HG03139 (cell line): ENCODE data around the gene NET1.

Experiments
- ATAC-seq: cut with Tn5 transposase; IDR thresholded peaks from one replicate; pipeline ENCODE4 v1.9.1; 2021; ENCODE audit not compliant: unreplicated experiment

NET1 gene

GRCh38 chr10:5442065-5442989 is 30.0 kb downstream of the NET1 start:
- ATAC-seq: no peak

GRCh38 chr10:5442990-5443370 is 30.6 kb downstream of the NET1 start:
- ATAC-seq: no peak

GRCh38 chr10:5443429-5443828 is 31.1 kb downstream of the NET1 start:
- peak; percentile 66 for ATAC-seq

- ATAC-seq: no peak
These were observed 32.6 kb downstream of the NET1 start for GRCh38 chr10:5445006-5445405.

GRCh38 chr10:5446390-5446926 is 34.1 kb downstream of the NET1 start:
- peak; percentile 45 for ATAC-seq

GRCh38 chr10:5447056-5447455 is 34.7 kb downstream of the NET1 start:
- ATAC-seq: no peak

- peak; percentile 47 for ATAC-seq
These were observed 35.3 kb downstream of the NET1 start for GRCh38 chr10:5447611-5448071.

- no peak for ATAC-seq
These were observed 36.1 kb downstream of the NET1 start for GRCh38 chr10:5448333-5449001.

- ATAC-seq: no peak
These were observed 36.9 kb downstream of the NET1 start for GRCh38 chr10:5449227-5449626.

- no peak for ATAC-seq
These were observed 37.5 kb downstream of the NET1 start for GRCh38 chr10:5449823-5450222.

GRCh38 chr10:5450605-5451384 is 38.4 kb downstream of the NET1 start:
- no peak for ATAC-seq

- no peak for ATAC-seq
These were observed 41.6 kb downstream of the NET1 start for GRCh38 chr10:5453749-5454489.

GRCh38 chr10:5456563-5456962 is 44.2 kb downstream of the NET1 start:
- no peak for ATAC-seq

- ATAC-seq: no peak
These were observed 45.4 kb downstream of the NET1 start for GRCh38 chr10:5457741-5458140.

- ATAC-seq: no peak
These were observed 46.1 kb downstream of the NET1 start for GRCh38 chr10:5458425-5458824.

- ATAC-seq: no peak
These were observed 46.8 kb downstream of the NET1 start for GRCh38 chr10:5458949-5459747.

GRCh38 chr10:5460468-5461202 is 48.3 kb downstream of the NET1 start:
- ATAC-seq: no peak

- ATAC-seq: no peak
These were observed 48.8 kb downstream of the NET1 start for GRCh38 chr10:5461203-5461588.
